Endothelial cell of umbilical vein (primary cell): ENCODE data around the gene EVC. TPM values are rescaled to one million over a fixed set of nuclear protein-coding genes. Genes with fewer than 3 reads are reported as not detected.

Experiments used
- BruUV-seq: library from RNA; stranded (reverse); fragments of 400-500 nt; replicated peaks from 2 replicates; lab custom pipeline; 2021; lab: Mats Ljungman, UMichigan
- CTCF ChIA-PET: fragments of 300-600, 350-600 bp; sonication (Branson Sonifier 250); formaldehyde crosslinking; loops from one replicate; lab custom pipeline; 2021; ENCODE audit warnings: antibody characterized with exemption, inconsistent platforms; lab: Charles Lee
- POLR2A ChIA-PET: fragments of 300-600, 350-600 bp; sonication (Branson Sonifier 250); formaldehyde crosslinking; loops from one replicate; lab custom pipeline; 2021; ENCODE audit warnings: antibody characterized with exemption, inconsistent platforms; lab: Charles Lee
- DNase-seq: peaks from one replicate; pipeline ENCODE4 v3.0.0-alpha.2; 2011; ENCODE audit warnings: low read depth, low spot score
- FAIRE-seq: peaks from 2 replicates; lab custom pipeline; 2011; peaks lifted over from hg19 to GRCh38; lab: Jason Lieb, UNC
- H2AFZ ChIP-seq: 2 replicates; pipeline ENCODE4 v1.6.0; 2012; ENCODE audit warnings: low read depth, low read length, control low read depth, inconsistent platforms
- H3K27ac ChIP-seq: 2 replicates; pipeline ENCODE4 v1.5.1; 2011; ENCODE audit warnings: low read depth, mild to moderate bottlenecking, control low read depth, low read length, moderate library complexity; ENCODE audit not compliant: insufficient read depth
- H3K27me3 ChIP-seq, 2 experiments: 2 replicates each; pipeline versions ENCODE4 v1.6.0 to v1.6.1; 2011; ENCODE audit warnings: low read length in 2 of 2, mixed read lengths in 1 of 2; ENCODE audit not compliant: control insufficient read depth in 2 of 2, insufficient read depth in 2 of 2
- H3K36me3 ChIP-seq, 2 experiments: 2 replicates in 1 of 2; 3 replicates in 1 of 2; pipeline ENCODE4 v1.5.1; 2011; ENCODE audit warnings: low read length in 2 of 2, mild to moderate bottlenecking in 1 of 2, moderate library complexity in 1 of 2; ENCODE audit not compliant: control insufficient read depth in 2 of 2, insufficient read depth in 2 of 2; ENCODE audit errors: extremely low read depth in 1 of 2
- H3K4me1 ChIP-seq: 3 replicates; pipeline ENCODE4 v1.5.1; 2011; ENCODE audit warnings: mild to moderate bottlenecking, low read length; ENCODE audit not compliant: control insufficient read depth, insufficient read depth; ENCODE audit errors: extremely low read depth
- H3K4me2 ChIP-seq: 2 replicates; pipeline ENCODE4 v1.6.1; 2011; ENCODE audit warnings: low read length, control low read depth, mixed read lengths; ENCODE audit not compliant: insufficient read depth
- H3K4me3 ChIP-seq, 3 experiments: fragments of 200-600 bp in 1 of 3; sonication (generic), shearing (Covaris generic) in 1 of 3; replicated peaks in 1 of 3; 2 replicates each; pipeline ENCODE4 v1.5.1; 2011 to 2016; ENCODE audit warnings: control low read depth in 3 of 3, low read length in 3 of 3, mild to moderate bottlenecking in 2 of 3, inconsistent platforms in 1 of 3, low read depth in 1 of 3, moderate library complexity in 1 of 3; ENCODE audit not compliant: insufficient read depth in 1 of 3
- H3K79me2 ChIP-seq: 2 replicates; pipeline ENCODE4 v1.6.0; 2012; ENCODE audit warnings: low read length, inconsistent platforms; ENCODE audit not compliant: control insufficient read depth, insufficient read depth
- H3K9ac ChIP-seq: replicated peaks from 2 replicates; pipeline ENCODE3; 2011; ENCODE audit warnings: low read length, control low read depth; ENCODE audit not compliant: insufficient read depth; ENCODE audit errors: extremely low read depth
- H3K9me1 ChIP-seq: replicated peaks from 3 replicates; pipeline ENCODE4 v1.6.0; 2011; ENCODE audit warnings: mild to moderate bottlenecking, low read length; ENCODE audit not compliant: control insufficient read depth, insufficient read depth; ENCODE audit errors: extremely low read depth
- H3K9me3 ChIP-seq: replicated peaks from 2 replicates; pipeline ENCODE4 v1.5.1; 2012; ENCODE audit warnings: low read length, inconsistent platforms; ENCODE audit not compliant: control insufficient read depth, insufficient read depth
- H4K20me1 ChIP-seq: replicated peaks from 2 replicates; pipeline ENCODE3; 2011; ENCODE audit warnings: mild to moderate bottlenecking, low read length; ENCODE audit not compliant: control insufficient read depth, insufficient read depth; ENCODE audit errors: extremely low read depth
- CTCF ChIP-seq, 2 donors: IDR thresholded peaks; 1 replicate in 1 of 2; 2 replicates in 1 of 2; pipeline ENCODE4 v1.5.1; 2011; ENCODE audit warnings: low read length in 2 of 2, mild to moderate bottlenecking in 2 of 2, moderate library complexity in 2 of 2, control low read depth in 1 of 2, inconsistent platforms in 1 of 2, low read depth in 1 of 2; ENCODE audit not compliant: insufficient read depth in 1 of 2; ENCODE audit errors: extremely low read depth in 1 of 2
- EZH2 ChIP-seq: IDR thresholded peaks from 2 replicates; pipeline ENCODE4 v1.6.1; 2012; ENCODE audit warnings: borderline replicate concordance, low read depth, mild to moderate bottlenecking, moderate library complexity, low read length, inconsistent platforms; ENCODE audit not compliant: severe bottlenecking
- FOS ChIP-seq: IDR thresholded peaks from 2 replicates; pipeline ENCODE4 v1.6.1; 2011; ENCODE audit warnings: mild to moderate bottlenecking, low read length, moderate library complexity, borderline replicate concordance; ENCODE audit not compliant: insufficient read depth
- GATA2 ChIP-seq: IDR thresholded peaks from 2 replicates; pipeline ENCODE4 v1.7.0; 2011; ENCODE audit warnings: low read depth, mild to moderate bottlenecking, moderate library complexity, mixed read lengths, low read length; ENCODE audit not compliant: insufficient read length, insufficient read depth
- JUN ChIP-seq: IDR thresholded peaks from 2 replicates; pipeline ENCODE4 v1.6.1; 2011; ENCODE audit warnings: borderline replicate concordance, low read depth; ENCODE audit not compliant: insufficient read length, insufficient read depth
- MAX ChIP-seq: IDR thresholded peaks from 2 replicates; pipeline ENCODE4 v1.6.1; 2011; ENCODE audit not compliant: insufficient read depth, insufficient read length
- MYC ChIP-seq: IDR thresholded peaks from one replicate; pipeline ENCODE4 v1.6.1; 2011; ENCODE audit warnings: mild to moderate bottlenecking, low read depth, low read length
- POLR2A ChIP-seq: IDR thresholded peaks from 2 replicates; pipeline ENCODE4 v1.6.1; 2012; ENCODE audit warnings: low read depth, mild to moderate bottlenecking, control low read depth, low read length
- POLR2AphosphoS5 ChIP-seq: IDR thresholded peaks from 2 replicates; pipeline ENCODE4 v1.6.1; 2012; ENCODE audit warnings: low read depth, mild to moderate bottlenecking, control low read depth, low read length, moderate library complexity; ENCODE audit not compliant: insufficient read depth
- dilution Hi-C: fragments of 300-500 bp; cut with MboI; formaldehyde crosslinking; loops from one replicate; pipeline ENCODE4 v1.15.0; 2019; ENCODE audit warnings: low sequenced_read_pairs; ENCODE audit not compliant: extremely low pct_ligation_motif_present
- intact Hi-C: fragments of 100-400 bp; cut with micrococcal nuclease; formaldehyde crosslinking; loops from one replicate; pipeline ENCODE4 v1.10.0; 2022
- polyA plus RNA-seq, 4 experiments: library from polyadenylated mRNA; depleted of rRNA in 3 of 4; stranded (reverse) in 3 of 4; unstranded in 1 of 4; fragments of >200 nt; gene quantifications; 2 replicates each; pipeline versions ENCODE4 v1.2.1 to v1.2.3, GENCODE V29; 2011 to 2012; ENCODE audit warnings: missing spikeins in 1 of 4
- total RNA-seq: library from RNA; stranded (reverse); gene quantifications from 2 replicates; pipeline ENCODE4 v1.2.3, GENCODE V29; 2021

The EVC gene
- total and polyA plus RNA-seq, 2 donors (not counting 3 experiments of a cell fraction or from before 2014, with no cell fraction given): 6.3 to 31.6 TPM

- Histone ChIP-seq H2AFZ (no peak overlapping the region), H3K4me3 (no peak overlapping the region), H3K4me2 (no peak overlapping the region), H3K9ac (no peak overlapping the region), H3K9me3 (no peaks in the 10 kb centered on the region), H3K27ac (no peak overlapping the region), H3K9me1 (no peaks in the 10 kb centered on the region), H3K36me3 (peaks cover 0 to 26% of the 10 kb centered on the region in 2 experiments), H4K20me1 (no peaks in the 10 kb centered on the region), H3K4me1 (no peaks in the 10 kb centered on the region), H3K79me2 (no peaks in the 10 kb centered on the region), H3K27me3 (no peaks in the 10 kb centered on the region)
- intact Hi-C loops (no loop called here), dilution Hi-C loops (no loop called here)
- FAIRE-seq (no peak), DNase-seq (no peak)
- no TSS peak for BruUV-seq
- no peak for TF ChIP-seq MAX
- TF ChIP-seq JUN: no peak
- no peak for TF ChIP-seq GATA2
- no peak for TF ChIP-seq POLR2AphosphoS5
- no peak for TF ChIP-seq MYC
- ChIA-PET CTCF (no interaction called here), POLR2A (no interaction called here)
Measured at GRCh38 chr4:5800496-5800895, 89.5 kb downstream of the EVC start.

GRCh38 chr4:5801696-5802095, 90.7 kb downstream of the EVC start:
- Histone ChIP-seq H3K4me2 (no peak overlapping the region), H2AFZ (no peak overlapping the region), H3K9me1 (no peaks in the 10 kb centered on the region), H3K4me1 (no peaks in the 10 kb centered on the region), H3K4me3 (no peak overlapping the region), H3K27me3 (no peaks in the 10 kb centered on the region), H3K9me3 (no peaks in the 10 kb centered on the region), H3K9ac (no peak overlapping the region), H4K20me1 (no peaks in the 10 kb centered on the region), H3K27ac (no peak overlapping the region), H3K79me2 (no peaks in the 10 kb centered on the region), H3K36me3 (peaks cover 0 to 27% of the 10 kb centered on the region in 2 experiments)
- DNase-seq: no peak
- CTCF ChIA-PET: no interaction called here
- dilution Hi-C loops: no loop called here
- no peak for TF ChIP-seq CTCF (IDR thresholded peaks at IDR 0.05; ENCODE audit: extremely low read depth in 1 of 2, insufficient read depth in 1 of 2, low read depth in 1 of 2, low read length in 2 of 2)
- TF ChIP-seq JUN: no peak
- TF ChIP-seq FOS: no peak
- no peak for TF ChIP-seq GATA2
- TF ChIP-seq POLR2A: no peak
- TF ChIP-seq MYC: no peak
- TF ChIP-seq EZH2: no peak
- TF ChIP-seq POLR2AphosphoS5: no peak
- no peak for TF ChIP-seq MAX
- no TSS peak for BruUV-seq
- intact Hi-C loops: no loop called here
- FAIRE-seq: no peak
- POLR2A ChIA-PET: no interaction called here
